ENCODE measurements around the gene CASP5. TPM values are rescaled to one million over a fixed set of nuclear protein-coding genes. Genes with fewer than 3 reads are reported as not detected.

Gene CASP5
- total RNA-seq, 4 donors from 2014 or later, result not detected

DNA sequence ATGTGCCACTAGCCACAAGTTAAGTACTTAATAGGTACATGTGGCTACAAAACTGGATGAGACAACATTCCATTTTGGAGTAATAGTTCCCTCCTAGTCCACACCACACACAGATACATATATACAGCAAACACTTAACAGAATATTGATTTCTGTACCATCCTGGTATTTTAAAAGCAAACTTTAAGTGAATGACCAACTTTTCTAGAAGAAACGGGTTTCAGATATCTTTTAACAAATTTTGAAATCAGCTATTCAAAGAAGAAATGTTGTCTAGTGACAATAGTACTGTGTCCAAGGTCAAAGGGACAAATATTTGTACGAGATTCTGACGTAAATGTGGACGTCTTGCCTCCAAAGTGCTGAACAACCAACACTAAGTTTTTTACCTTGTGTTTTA, 34.5 kb upstream of the CASP5 start:
- no peaks in the 10 kb centered on the region for H3K4me1 ChIP-seq
- H3K9me3 ChIP-seq, result no peaks in the 10 kb centered on the region
- in situ Hi-C loops (cut with MboI; ENCODE audit: low sequenced_read_pairs in 4 of 4) (no loop called here), intact Hi-C loops (cut with DNase I; ENCODE audit: low total_unique reads) (no loop called here)
- ATAC-seq (no peak), DNase-seq (no peak)
- H3K27me3 ChIP-seq, result no peaks in the 10 kb centered on the region
- H3K27ac ChIP-seq, result no peak overlapping the region
- no peaks in the 10 kb centered on the region for H3K36me3 ChIP-seq
- TF ChIP-seq, protein P1, sequence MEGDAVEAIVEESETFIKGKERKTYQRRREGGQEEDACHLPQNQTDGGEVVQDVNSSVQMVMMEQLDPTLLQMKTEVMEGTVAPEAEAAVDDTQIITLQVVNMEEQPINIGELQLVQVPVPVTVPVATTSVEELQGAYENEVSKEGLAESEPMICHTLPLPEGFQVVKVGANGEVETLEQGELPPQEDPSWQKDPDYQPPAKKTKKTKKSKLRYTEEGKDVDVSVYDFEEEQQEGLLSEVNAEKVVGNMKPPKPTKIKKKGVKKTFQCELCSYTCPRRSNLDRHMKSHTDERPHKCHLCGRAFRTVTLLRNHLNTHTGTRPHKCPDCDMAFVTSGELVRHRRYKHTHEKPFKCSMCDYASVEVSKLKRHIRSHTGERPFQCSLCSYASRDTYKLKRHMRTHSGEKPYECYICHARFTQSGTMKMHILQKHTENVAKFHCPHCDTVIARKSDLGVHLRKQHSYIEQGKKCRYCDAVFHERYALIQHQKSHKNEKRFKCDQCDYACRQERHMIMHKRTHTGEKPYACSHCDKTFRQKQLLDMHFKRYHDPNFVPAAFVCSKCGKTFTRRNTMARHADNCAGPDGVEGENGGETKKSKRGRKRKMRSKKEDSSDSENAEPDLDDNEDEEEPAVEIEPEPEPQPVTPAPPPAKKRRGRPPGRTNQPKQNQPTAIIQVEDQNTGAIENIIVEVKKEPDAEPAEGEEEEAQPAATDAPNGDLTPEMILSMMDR (IDR thresholded peaks at IDR 0.05 in 4 of 5, conservative IDR thresholded peaks at IDR 0.05 in 1 of 5), result no peak
- no peak for TF ChIP-seq POLR2A (IDR thresholded peaks at IDR 0.05)
- no peak overlapping the region for H3K4me3 ChIP-seq

DNA sequence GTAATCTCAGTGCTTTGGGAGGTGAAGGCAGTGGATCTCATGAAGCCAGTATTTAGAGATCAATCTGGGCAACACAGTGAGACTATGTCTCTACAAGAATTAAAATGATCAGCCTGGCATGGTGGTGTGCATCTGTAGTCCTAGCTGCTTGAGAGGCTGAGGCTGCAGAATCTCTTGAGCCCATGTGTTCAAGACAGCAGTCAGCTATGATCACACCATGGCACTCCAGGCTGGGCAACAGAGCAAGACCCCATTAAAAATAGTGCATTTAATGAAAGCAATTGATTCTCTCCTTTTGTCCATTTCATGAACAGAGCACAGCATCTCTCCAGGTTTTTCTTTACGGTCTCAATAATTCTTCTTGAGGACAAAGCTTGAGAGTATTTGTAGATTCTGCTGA, 33.5 kb upstream of the CASP5 start:
- H3K4me3 ChIP-seq, result no peak overlapping the region
- DNase-seq, result no peak
- no peaks in the 10 kb centered on the region for H3K27me3 ChIP-seq
- no peak for ATAC-seq
- intact Hi-C loops (cut with DNase I; ENCODE audit: low total_unique reads), result no loop called here
- H3K27ac ChIP-seq, result no peak overlapping the region
- no peaks in the 10 kb centered on the region for H3K4me1 ChIP-seq
- H3K9me3 ChIP-seq, result no peaks in the 10 kb centered on the region
- TF ChIP-seq, protein P1 (IDR thresholded peaks at IDR 0.05 in 4 of 5, conservative IDR thresholded peaks at IDR 0.05 in 1 of 5), result no peak
- TF ChIP-seq POLR2A (IDR thresholded peaks at IDR 0.05), result no peak
- H3K36me3 ChIP-seq, result no peaks in the 10 kb centered on the region
- in situ Hi-C loops (cut with MboI; ENCODE audit: low sequenced_read_pairs in 4 of 4), result no loop called here

DNA sequence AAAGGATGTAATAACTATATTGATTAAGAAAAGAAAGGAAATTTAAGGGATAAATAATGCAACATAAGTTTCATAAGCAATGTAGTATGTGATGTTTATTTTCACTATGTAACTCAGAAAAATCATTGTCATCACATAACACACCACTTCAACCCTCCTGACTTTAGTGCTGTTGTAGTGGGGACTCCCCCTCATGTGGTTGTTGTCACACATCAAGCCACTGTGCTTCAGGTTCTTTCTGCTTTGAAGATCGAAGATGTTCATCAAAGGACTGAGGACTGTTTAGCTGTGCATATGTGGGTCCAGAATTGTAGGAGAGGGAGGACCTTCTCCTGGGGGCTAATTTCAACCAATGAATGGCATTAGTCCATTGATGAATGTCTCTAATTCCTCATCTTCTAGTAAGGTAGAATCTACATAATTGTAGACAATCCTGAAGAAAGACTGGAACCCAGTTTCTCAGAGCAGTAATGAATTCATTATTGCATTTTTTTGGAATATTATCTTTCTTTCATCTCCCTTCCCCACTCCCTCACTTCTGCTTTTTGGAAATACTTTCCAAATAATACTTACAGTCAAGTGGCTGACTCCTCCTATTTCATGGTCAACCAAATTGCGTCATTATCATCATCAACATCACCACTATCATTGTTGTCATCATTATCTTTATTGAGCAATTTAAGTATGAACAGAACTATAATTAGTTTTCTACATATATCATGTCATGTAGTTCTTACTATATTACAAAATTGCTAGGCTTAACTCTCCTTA, 31.9 kb upstream of the CASP5 start:
- TF ChIP-seq, protein P1 (IDR thresholded peaks at IDR 0.05 in 4 of 5, conservative IDR thresholded peaks at IDR 0.05 in 1 of 5), result no peak
- no peak for TF ChIP-seq POLR2A (IDR thresholded peaks at IDR 0.05)
- in situ Hi-C loops (cut with MboI; ENCODE audit: low sequenced_read_pairs in 4 of 4), result no loop called here

DNA sequence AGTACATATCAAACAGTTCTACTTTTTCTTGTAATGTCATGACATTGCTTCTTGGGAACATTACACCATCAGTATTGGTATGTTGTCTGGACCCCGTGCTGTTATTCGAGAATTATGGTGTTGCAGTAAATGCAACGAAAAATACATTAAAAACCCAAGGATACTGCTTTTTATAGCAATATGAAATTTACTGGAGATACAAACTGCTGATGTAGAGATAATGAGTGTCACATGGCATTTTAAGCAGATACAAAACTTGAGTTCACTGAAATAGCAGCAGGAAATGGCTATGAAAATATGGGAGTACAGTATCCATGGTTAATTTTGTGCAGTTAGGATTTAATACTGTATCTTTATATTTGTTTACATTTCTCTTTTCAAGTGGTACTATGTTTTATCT, 29.5 kb upstream of the CASP5 start:
- in situ Hi-C loops (cut with MboI; ENCODE audit: low sequenced_read_pairs in 4 of 4) (no loop called here), intact Hi-C loops (cut with DNase I; ENCODE audit: low total_unique reads) (no loop called here)
- H3K36me3 ChIP-seq, result no peaks in the 10 kb centered on the region
- no peak for TF ChIP-seq POLR2A (IDR thresholded peaks at IDR 0.05)
- TF ChIP-seq, protein P1 (IDR thresholded peaks at IDR 0.05 in 4 of 5, conservative IDR thresholded peaks at IDR 0.05 in 1 of 5), result no peak
- H3K4me3 ChIP-seq, result no peak overlapping the region
- H3K27ac ChIP-seq, result no peak overlapping the region
- no peaks in the 10 kb centered on the region for H3K27me3 ChIP-seq
- H3K9me3 ChIP-seq, result no peaks in the 10 kb centered on the region
- no peak for ATAC-seq
- H3K4me1 ChIP-seq, result no peaks in the 10 kb centered on the region
- DNase-seq, result no peak

More for the DNA sequence above, 31.9 kb upstream of the CASP5 start:
- no peaks in the 10 kb centered on the region for H3K9me3 ChIP-seq
- no peaks in the 10 kb centered on the region for H3K4me1 ChIP-seq
- H3K27me3 ChIP-seq, result no peaks in the 10 kb centered on the region
- H3K27ac ChIP-seq, result no peak overlapping the region
- no peak for ATAC-seq
- DNase-seq, result no peak
- intact Hi-C loops (cut with DNase I; ENCODE audit: low total_unique reads), result no loop called here
- no peaks in the 10 kb centered on the region for H3K36me3 ChIP-seq
- H3K4me3 ChIP-seq, result no peak overlapping the region

DNA sequence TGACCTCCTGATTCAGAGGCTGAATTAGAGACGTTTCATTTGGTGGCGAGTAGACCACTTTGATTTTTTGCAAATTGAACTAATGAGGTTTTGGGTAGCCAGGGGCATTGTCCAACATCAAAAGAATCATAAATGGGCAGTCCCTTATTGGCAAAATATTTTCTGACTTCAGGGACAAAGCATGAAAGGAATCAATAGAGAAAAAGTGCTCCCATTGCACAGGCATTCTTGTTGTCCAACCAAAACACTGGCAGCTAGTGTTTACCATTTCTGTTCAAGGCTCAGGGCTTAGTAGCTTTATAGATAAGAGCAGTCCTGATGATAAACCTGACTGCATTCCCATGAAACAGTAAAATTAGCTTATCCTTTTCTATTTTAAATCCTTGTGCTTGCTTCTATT, 28.6 kb upstream of the CASP5 start:
- TF ChIP-seq POLR2A (IDR thresholded peaks at IDR 0.05), result no peak
- TF ChIP-seq, protein P1 (IDR thresholded peaks at IDR 0.05 in 4 of 5, conservative IDR thresholded peaks at IDR 0.05 in 1 of 5), result no peak
- Histone ChIP-seq H3K4me3 (no peak overlapping the region), H3K27me3 (no peaks in the 10 kb centered on the region), H3K36me3 (no peaks in the 10 kb centered on the region), H3K9me3 (no peaks in the 10 kb centered on the region), H3K27ac (no peak overlapping the region), H3K4me1 (no peaks in the 10 kb centered on the region)
- in situ Hi-C loops (cut with MboI; ENCODE audit: low sequenced_read_pairs in 4 of 4), result no loop called here
- ATAC-seq (no peak), DNase-seq (no peak)
- intact Hi-C loops (cut with DNase I; ENCODE audit: low total_unique reads), result no loop called here
